CD4-positive, alpha-beta memory T cell (primary cell): Measurements from ENCODE around the gene NUP50. TPM values are rescaled to one million over a fixed set of nuclear protein-coding genes. Genes with fewer than 3 reads are reported as not detected.

ENCODE experiments used
- CTCF ChIA-PET: fragments of 350-600 bp; sonication (Branson Sonifier 250); formaldehyde crosslinking; loops from one replicate; lab custom pipeline; 2021; ENCODE audit warnings: inconsistent platforms; ENCODE audit not compliant: partially characterized antibody; lab: Charles Lee
- POLR2A ChIA-PET: fragments of 350-600 bp; sonication (Branson Sonifier 250); formaldehyde crosslinking; loops from one replicate; lab custom pipeline; 2021; ENCODE audit not compliant: partially characterized antibody; lab: Charles Lee
- DNase-seq, 5 donors: peaks; one replicate each; pipeline versions ENCODE4 v3.0.0 to v3.0.0-alpha.2; 2020 to 2022; ENCODE audit warnings: mixed read lengths in 1 of 5
- H3K27ac ChIP-seq: one replicate; pipeline ENCODE4 v1.7.0; 2013; ENCODE audit warnings: low read depth, low read length
- H3K27me3 ChIP-seq: 2 replicates; pipeline ENCODE4 v1.7.0; 2013; ENCODE audit warnings: mild to moderate bottlenecking, low read length, moderate library complexity; ENCODE audit not compliant: insufficient read depth
- H3K36me3 ChIP-seq: 2 replicates; pipeline ENCODE4 v1.7.0; 2013; ENCODE audit warnings: mild to moderate bottlenecking, low read length, moderate library complexity; ENCODE audit not compliant: insufficient read depth
- H3K4me1 ChIP-seq: 2 replicates; pipeline ENCODE4 v1.7.0; 2013; ENCODE audit warnings: mild to moderate bottlenecking, low read length, moderate library complexity; ENCODE audit not compliant: insufficient read depth
- H3K4me3 ChIP-seq, 2 donors: one replicate each; pipeline ENCODE4 v1.7.0; 2013; ENCODE audit warnings: low read length in 2 of 2, mild to moderate bottlenecking in 1 of 2
- H3K9me3 ChIP-seq, 2 donors: one replicate each; pipeline ENCODE4 v1.7.0; 2013; ENCODE audit warnings: low read length in 2 of 2, control low read depth in 1 of 2; ENCODE audit not compliant: control insufficient read depth in 1 of 2
- H3K27ac Mint-ChIP-seq, 7 donors: one replicate each; pipeline ENCODE4 v1.8.0; 2020 to 2021; ENCODE audit warnings: mixed read lengths in 7 of 7, mild to moderate bottlenecking in 6 of 7, inconsistent platforms in 3 of 7, moderate library complexity in 3 of 7
- H3K27me3 Mint-ChIP-seq, 2 donors: one replicate each; pipeline ENCODE4 v1.8.0; 2020 to 2021; ENCODE audit warnings: mixed read lengths in 2 of 2
- H3K36me3 Mint-ChIP-seq, 2 donors: one replicate each; pipeline ENCODE4 v1.8.0; 2020 to 2021; ENCODE audit warnings: mixed read lengths in 2 of 2, inconsistent platforms in 1 of 2, mild to moderate bottlenecking in 1 of 2
- H3K4me1 Mint-ChIP-seq, 4 donors: one replicate each; pipeline ENCODE4 v1.8.0; 2020 to 2021; ENCODE audit warnings: mixed read lengths in 4 of 4, mild to moderate bottlenecking in 1 of 4
- H3K4me3 Mint-ChIP-seq, 8 donors: one replicate each; pipeline ENCODE4 v1.8.0; 2020 to 2021; ENCODE audit warnings: mixed read lengths in 8 of 8, mild to moderate bottlenecking in 7 of 8, moderate library complexity in 6 of 8, inconsistent platforms in 3 of 8
- H3K9me3 Mint-ChIP-seq, 8 donors: one replicate each; pipeline ENCODE4 v1.8.0; 2020 to 2021; ENCODE audit warnings: mixed read lengths in 8 of 8, mild to moderate bottlenecking in 5 of 8, inconsistent platforms in 3 of 8, moderate library complexity in 1 of 8
- intact Hi-C: fragments of 100-400 bp; cut with micrococcal nuclease; formaldehyde crosslinking; loops from one replicate; pipeline ENCODE4 v1.15.1; 2023
- polyA plus RNA-seq, 2 donors: library from polyadenylated mRNA; unstranded; fragments of 300-500 nt; fragmentation: Illumina TruSeq; gene quantifications; one replicate each; pipeline ENCODE4 v1.2.3, GENCODE V29; 2021
- total RNA-seq, 2 experiments: library from RNA; stranded (reverse); gene quantifications; one replicate each; pipeline ENCODE4 v1.2.3, GENCODE V29; 2021

The NUP50 gene
- total and polyA plus RNA-seq, 4 experiments from 2014 or later = 40.1 to 158 (median 103) TPM

DNA sequence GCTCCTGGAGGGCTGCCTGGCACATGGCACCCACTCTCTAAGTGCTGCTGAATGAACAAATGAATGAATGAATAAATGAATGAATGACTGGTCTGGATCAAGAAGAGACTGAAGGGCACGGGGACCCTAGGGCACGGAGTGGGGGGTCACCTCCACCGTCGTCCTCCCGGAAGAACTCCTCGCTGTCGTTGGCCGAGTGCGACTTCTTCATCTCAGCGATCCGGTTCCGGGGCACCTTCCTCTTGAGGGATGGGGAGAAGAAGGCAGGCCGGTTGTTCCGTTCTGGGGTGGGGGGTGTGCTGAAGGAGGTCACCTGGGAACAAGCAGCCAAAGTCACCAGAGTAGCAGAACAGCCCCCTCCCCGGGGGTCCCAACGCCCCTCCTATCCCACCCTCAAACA, 36.0 kb downstream of the NUP50 start:
- ChIA-PET CTCF (no interaction called here), POLR2A (no interaction called here)
- H3K4me1 Mint-ChIP-seq = no peaks in the 10 kb centered on the region
- Histone ChIP-seq H3K4me3 (no peak overlapping the region), H3K4me1 (no peaks in the 10 kb centered on the region), H3K36me3 (peaks cover 4% of the 10 kb centered on the region), H3K9me3 (no peaks in the 10 kb centered on the region), H3K27ac (no peak overlapping the region), H3K27me3 (no peaks in the 10 kb centered on the region)
- H3K27me3 Mint-ChIP-seq = no peaks in the 10 kb centered on the region
- no peak overlapping the region for H3K27ac Mint-ChIP-seq
- intact Hi-C loops = no loop called here
- no peak overlapping the region for H3K4me3 Mint-ChIP-seq
- H3K9me3 Mint-ChIP-seq = no peaks in the 10 kb centered on the region
- DNase-seq = no peak
- peaks cover 23 to 38% of the 10 kb centered on the region in 2 donors for H3K36me3 Mint-ChIP-seq

GRCh38 chr22:45200230-45200629, 36.5 kb downstream of the NUP50 start:
- no peaks in the 10 kb centered on the region for H3K27me3 ChIP-seq
- H3K4me3 ChIP-seq = no peak overlapping the region
- no peak for DNase-seq
- CTCF ChIA-PET = no interaction called here
- H3K27ac Mint-ChIP-seq = no peak overlapping the region
- POLR2A ChIA-PET = no interaction called here
- H3K4me1 Mint-ChIP-seq = no peaks in the 10 kb centered on the region
- H3K4me1 ChIP-seq = no peaks in the 10 kb centered on the region
- H3K4me3 Mint-ChIP-seq = no peak overlapping the region
- H3K27ac ChIP-seq = no peak overlapping the region
- no peaks in the 10 kb centered on the region for H3K9me3 ChIP-seq
- H3K27me3 Mint-ChIP-seq = no peaks in the 10 kb centered on the region
- intact Hi-C loops = no loop called here
- H3K36me3 ChIP-seq = peaks cover 4% of the 10 kb centered on the region
- H3K9me3 Mint-ChIP-seq = no peaks in the 10 kb centered on the region
- peaks cover 23 to 39% of the 10 kb centered on the region in 2 donors for H3K36me3 Mint-ChIP-seq

DNA sequence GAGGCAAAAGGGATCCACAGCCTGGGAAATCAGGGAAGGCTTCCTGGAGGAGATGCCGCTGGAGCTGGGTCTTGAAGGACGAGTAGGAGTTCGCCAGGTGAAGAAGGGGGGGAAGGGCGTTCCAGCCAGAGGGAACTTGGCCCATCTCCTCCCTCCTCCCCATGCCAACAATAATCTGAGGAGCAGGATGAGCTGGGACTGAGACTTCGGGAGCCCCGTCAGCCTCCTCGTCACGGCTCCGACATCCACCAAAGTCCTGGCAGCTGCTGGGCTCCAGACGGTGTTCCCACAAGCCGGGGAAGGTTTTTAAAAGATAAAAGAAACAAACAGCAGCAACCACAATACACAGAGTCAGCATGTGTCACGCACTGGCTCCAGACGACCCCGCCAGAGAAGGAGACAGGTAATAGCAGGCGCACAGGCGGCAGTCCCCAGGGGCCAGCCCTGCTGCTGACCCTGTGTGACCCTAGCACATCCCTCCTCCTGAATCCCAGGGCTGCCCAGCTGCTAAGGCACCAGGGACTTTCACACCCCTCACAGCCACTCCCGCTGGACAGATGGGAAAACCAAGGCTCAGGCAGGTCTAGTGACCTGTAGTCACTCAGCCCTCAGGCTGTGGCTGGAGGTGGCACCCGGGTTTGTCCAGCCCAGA, 37.3 kb downstream of the NUP50 start:
- intact Hi-C loops = no loop called here
- Histone ChIP-seq H3K4me3 (no peak overlapping the region), H3K36me3 (peaks cover 4% of the 10 kb centered on the region), H3K9me3 (no peaks in the 10 kb centered on the region), H3K4me1 (no peaks in the 10 kb centered on the region), H3K27me3 (no peaks in the 10 kb centered on the region), H3K27ac (no peak overlapping the region)
- POLR2A ChIA-PET = no interaction called here
- no peaks in the 10 kb centered on the region for H3K27me3 Mint-ChIP-seq
- H3K4me3 Mint-ChIP-seq = no peak overlapping the region
- H3K9me3 Mint-ChIP-seq = no peaks in the 10 kb centered on the region
- CTCF ChIA-PET = no interaction called here
- peak overlapping the region in 2 of 7 donors; percentile 7 to 18 for H3K27ac Mint-ChIP-seq
- H3K4me1 Mint-ChIP-seq = peaks cover 0 to 2% (median 0%) of the 10 kb centered on the region in 4 donors
- peaks cover 23 to 39% of the 10 kb centered on the region in 2 donors for H3K36me3 Mint-ChIP-seq
- no peak for DNase-seq

GRCh38 chr22:45201678-45202332, 38.1 kb downstream of the NUP50 start:
- Mint-ChIP-seq H3K27ac (no peak overlapping the region), H3K36me3 (peaks cover 27 to 44% of the 10 kb centered on the region in 2 donors), H3K4me3 (no peak overlapping the region), H3K4me1 (peaks cover 0 to 2% (median 0%) of the 10 kb centered on the region in 4 donors), H3K27me3 (no peaks in the 10 kb centered on the region), H3K9me3 (no peaks in the 10 kb centered on the region)
- Histone ChIP-seq H3K9me3 (no peaks in the 10 kb centered on the region), H3K27me3 (no peaks in the 10 kb centered on the region), H3K27ac (no peak overlapping the region), H3K36me3 (no peaks in the 10 kb centered on the region), H3K4me3 (no peak overlapping the region), H3K4me1 (no peaks in the 10 kb centered on the region)
- POLR2A ChIA-PET = no interaction called here
- DNase-seq = no peak
- intact Hi-C loops = no loop called here
- CTCF ChIA-PET = no interaction called here

DNA sequence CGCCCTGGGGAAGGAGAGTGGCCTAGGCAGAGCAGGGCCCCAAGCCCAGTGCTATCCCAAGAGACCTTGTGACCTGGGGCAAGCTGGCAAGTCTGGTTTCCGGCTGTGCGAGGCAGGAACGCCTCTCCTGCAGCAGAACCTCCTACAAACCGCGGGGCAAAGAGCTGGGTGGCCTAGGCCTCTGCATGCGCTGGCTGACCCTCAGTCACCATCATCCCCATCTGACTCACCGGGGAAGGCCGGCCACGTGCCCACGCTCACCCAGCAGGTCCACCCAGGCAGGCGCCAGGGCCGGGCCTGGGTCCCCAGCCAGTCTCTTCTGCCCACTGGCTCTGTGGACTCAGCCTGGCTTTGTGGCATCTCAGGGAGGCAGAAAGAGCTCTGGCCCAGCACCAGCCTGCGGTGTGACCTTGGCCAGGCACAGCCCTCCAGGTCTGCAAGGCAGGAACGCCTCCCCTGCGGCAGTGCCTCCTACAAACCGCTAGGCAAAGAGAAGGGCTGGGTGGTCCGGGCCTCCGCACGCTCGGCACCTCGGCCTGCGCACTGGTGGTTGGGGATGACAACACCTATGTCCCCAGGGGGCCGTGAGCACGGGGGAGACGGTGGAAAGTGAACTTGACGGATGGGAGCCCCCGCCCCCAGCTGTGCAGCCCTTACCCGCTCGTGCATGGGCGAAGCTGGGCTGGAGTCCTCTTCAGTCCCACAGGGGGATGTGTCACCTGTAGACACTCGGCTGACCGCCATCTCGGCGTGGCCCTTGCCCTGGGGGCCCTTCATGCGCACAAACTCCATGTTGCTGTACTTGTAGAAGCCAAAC, 38.8 kb downstream of the NUP50 start:
- no peak overlapping the region for H3K27ac Mint-ChIP-seq
- H3K27me3 Mint-ChIP-seq = no peaks in the 10 kb centered on the region
- H3K4me3 Mint-ChIP-seq = no peak overlapping the region
- DNase-seq = no peak
- no peaks in the 10 kb centered on the region for H3K9me3 ChIP-seq
- no peaks in the 10 kb centered on the region for H3K9me3 Mint-ChIP-seq
- peaks cover 0 to 2% (median 0%) of the 10 kb centered on the region in 4 donors for H3K4me1 Mint-ChIP-seq
- intact Hi-C loops = no loop called here
- no peaks in the 10 kb centered on the region for H3K27me3 ChIP-seq
- no peaks in the 10 kb centered on the region for H3K4me1 ChIP-seq
- H3K36me3 ChIP-seq = no peaks in the 10 kb centered on the region
- peaks cover 27 to 41% of the 10 kb centered on the region in 2 donors for H3K36me3 Mint-ChIP-seq
- ChIA-PET POLR2A (no interaction called here), CTCF (no interaction called here)
- no peak overlapping the region for H3K4me3 ChIP-seq
- no peak overlapping the region for H3K27ac ChIP-seq

- Mint-ChIP-seq H3K27ac (no peak overlapping the region), H3K27me3 (no peaks in the 10 kb centered on the region), H3K9me3 (no peaks in the 10 kb centered on the region), H3K4me3 (no peak overlapping the region), H3K36me3 (peaks cover 25 to 34% of the 10 kb centered on the region in 2 donors), H3K4me1 (peaks cover 0 to 2% (median 0%) of the 10 kb centered on the region in 4 donors)
- no peaks in the 10 kb centered on the region for H3K27me3 ChIP-seq
- H3K9me3 ChIP-seq = no peaks in the 10 kb centered on the region
- ChIA-PET POLR2A (no interaction called here), CTCF (no interaction called here)
- H3K4me1 ChIP-seq = no peaks in the 10 kb centered on the region
- no peak for DNase-seq
- H3K36me3 ChIP-seq = no peaks in the 10 kb centered on the region
- intact Hi-C loops = no loop called here
- no peak overlapping the region for H3K27ac ChIP-seq
- no peak overlapping the region for H3K4me3 ChIP-seq
These were observed 39.6 kb downstream of the NUP50 start for GRCh38 chr22:45203150-45203951.

GRCh38 chr22:45204241-45204640, 40.5 kb downstream of the NUP50 start:
- no peak overlapping the region for H3K4me3 ChIP-seq
- no peaks in the 10 kb centered on the region for H3K27me3 ChIP-seq
- DNase-seq = no peak
- CTCF ChIA-PET = no interaction called here
- Mint-ChIP-seq H3K36me3 (peaks cover 25 to 30% of the 10 kb centered on the region in 2 donors), H3K27me3 (no peaks in the 10 kb centered on the region), H3K4me1 (peaks cover 0 to 2% (median 0%) of the 10 kb centered on the region in 4 donors), H3K9me3 (no peaks in the 10 kb centered on the region), H3K4me3 (no peak overlapping the region), H3K27ac (no peak overlapping the region)
- no peaks in the 10 kb centered on the region for H3K9me3 ChIP-seq
- H3K4me1 ChIP-seq = no peaks in the 10 kb centered on the region
- intact Hi-C loops = no loop called here
- H3K36me3 ChIP-seq = no peaks in the 10 kb centered on the region
- no peak overlapping the region for H3K27ac ChIP-seq
- POLR2A ChIA-PET = no interaction called here
